ENCODE results near the gene PIK3CA. TPM values are rescaled to one million over a fixed set of nuclear protein-coding genes. Genes with fewer than 3 reads are reported as not detected.
"Not testable (repeated sequence)": the region's sequence is repeated elsewhere in the genome, so short reads cannot be mapped to it uniquely, and the experiment has no call there.

Gene PIK3CA
- total and polyA plus RNA-seq, 2 experiments from 2014 or later: 8.3 to 22.5 TPM

GRCh38 chr3:179258820-179259219, 110.7 kb downstream of the PIK3CA start:
- Histone ChIP-seq H3K36me3 (ENCODE audit: low read depth) (no peaks in the 10 kb centered on the region), H3K27ac (no peak overlapping the region), H3K9ac (no peak overlapping the region), H3K4me2 (ENCODE audit: unreplicated experiment) (no peak overlapping the region), H3K9me2 (ENCODE audit: insufficient read depth) (no peaks in the 10 kb centered on the region), H3K4me1 (ENCODE audit: insufficient read depth) (no peaks in the 10 kb centered on the region), H3F3A (ENCODE audit: insufficient read depth) (no peaks in the 10 kb centered on the region), H3K4me3 (no peak overlapping the region), H3K9me3 (ENCODE audit: low read depth) (no peaks in the 10 kb centered on the region), H3K79me2 (ENCODE audit: insufficient read depth) (0 out of 2 replicates have a peak, but pooled peaks cover 4% of the 10 kb centered on the region), H2AFZ (no peak overlapping the region), H4K20me1 (ENCODE audit: insufficient read depth) (no peaks in the 10 kb centered on the region), H3K27me3 (replicated peaks; ENCODE audit: insufficient read depth) (no peaks in the 10 kb centered on the region)
- WGBS, 2 experiments (ENCODE audit: low coverage in 1 of 2, low lambda C conversion rate in 2 of 2, missing lambda C conversion rate in 2 of 2): 78 to 79% methylated on average over 5 of the region's 5 CpGs
- TF ChIP-seq EZH2 (IDR thresholded peaks at IDR 0.05; ENCODE audit: insufficient read depth, poor library complexity, severe bottlenecking) (no peak), EZH2phosphoT487 (IDR thresholded peaks at IDR 0.05; ENCODE audit: insufficient read depth, low read depth) (no peak)
- no peak for DNase-seq
- in situ Hi-C loops (cut with MboI): no loop called here

GRCh38 chr3:179259959-179260756, 112.0 kb downstream of the PIK3CA start:
- H3K27me3 ChIP-seq (replicated peaks; ENCODE audit: insufficient read depth); H3K9me3 ChIP-seq (ENCODE audit: low read depth); H3K9me2 ChIP-seq (ENCODE audit: insufficient read depth); in situ Hi-C loops (cut with MboI); H3K79me2 ChIP-seq (ENCODE audit: insufficient read depth); H3K4me3 ChIP-seq; H3K36me3 ChIP-seq (ENCODE audit: low read depth); DNase-seq; H3K9ac ChIP-seq; H4K20me1 ChIP-seq (ENCODE audit: insufficient read depth); H3K27ac ChIP-seq; H3K4me1 ChIP-seq (ENCODE audit: insufficient read depth); H3F3A ChIP-seq (ENCODE audit: insufficient read depth); H3K4me2 ChIP-seq (ENCODE audit: unreplicated experiment): not testable (repeated sequence)
- peak overlapping the region; percentile 96; the same call in 1 of the 2 replicates for H2AFZ ChIP-seq
- 96 to 99% methylated on average over 9 of the region's 9 CpGs for WGBS, 2 experiments (ENCODE audit: low coverage in 1 of 2, low lambda C conversion rate in 2 of 2, missing lambda C conversion rate in 2 of 2)

GRCh38 chr3:179260949-179261765, 113.0 kb downstream of the PIK3CA start:
- peak; percentile 86 for DNase-seq
- 5 to 10% methylated on average over 33 to 70 of the region's 71 CpGs for WGBS, 2 experiments (ENCODE audit: low coverage in 1 of 2, low lambda C conversion rate in 2 of 2, missing lambda C conversion rate in 2 of 2)
- H3K36me3 ChIP-seq (ENCODE audit: low read depth): no peaks in the 10 kb centered on the region
- H3K4me3 ChIP-seq: peak overlapping the region; percentile 81
- TF ChIP-seq EZH2 (IDR thresholded peaks at IDR 0.05; ENCODE audit: insufficient read depth, poor library complexity, severe bottlenecking) (no peak), EZH2phosphoT487 (IDR thresholded peaks at IDR 0.05; ENCODE audit: insufficient read depth, low read depth) (no peak)
- H4K20me1 ChIP-seq (ENCODE audit: insufficient read depth): no peaks in the 10 kb centered on the region
- H3K27ac ChIP-seq: no peak overlapping the region
- H3K9ac ChIP-seq: peak overlapping the region; percentile 81
- H3K9me2 ChIP-seq (ENCODE audit: insufficient read depth): no peaks in the 10 kb centered on the region
- H3K79me2 ChIP-seq (ENCODE audit: insufficient read depth): no peaks in the 10 kb centered on the region
- H3K4me1 ChIP-seq (ENCODE audit: insufficient read depth): no peaks in the 10 kb centered on the region
- peak overlapping the region; percentile 78 for H3K4me2 ChIP-seq (ENCODE audit: unreplicated experiment)
- no peaks in the 10 kb centered on the region for H3F3A ChIP-seq (ENCODE audit: insufficient read depth)
- no peaks in the 10 kb centered on the region for H3K9me3 ChIP-seq (ENCODE audit: low read depth)
- in situ Hi-C loops (cut with MboI): no loop called here
- H3K27me3 ChIP-seq (replicated peaks; ENCODE audit: insufficient read depth): peaks cover 11% of the 10 kb centered on the region; the same call in 1 of the 2 replicates
- H2AFZ ChIP-seq: peak overlapping the region; percentile 96

GRCh38 chr3:179263134-179263533, 115.0 kb downstream of the PIK3CA start:
- no peak overlapping the region for H2AFZ ChIP-seq
- TF ChIP-seq EZH2phosphoT487 (IDR thresholded peaks at IDR 0.05; ENCODE audit: insufficient read depth, low read depth): no peak
- no peaks in the 10 kb centered on the region for H3K79me2 ChIP-seq (ENCODE audit: insufficient read depth)
- no peaks in the 10 kb centered on the region for H3K36me3 ChIP-seq (ENCODE audit: low read depth)
- no peak for DNase-seq
- H3K9me2 ChIP-seq (ENCODE audit: insufficient read depth): no peaks in the 10 kb centered on the region
- in situ Hi-C loops (cut with MboI): no loop called here
- H4K20me1 ChIP-seq (ENCODE audit: insufficient read depth): no peaks in the 10 kb centered on the region
- H3K9ac ChIP-seq: no peak overlapping the region
- no peak overlapping the region for H3K27ac ChIP-seq
- 97 to 99% methylated on average over 14 to 29 of the region's 29 CpGs for WGBS, 2 experiments (ENCODE audit: low coverage in 1 of 2, low lambda C conversion rate in 2 of 2, missing lambda C conversion rate in 2 of 2)
- no peaks in the 10 kb centered on the region for H3K4me1 ChIP-seq (ENCODE audit: insufficient read depth)
- H3K4me2 ChIP-seq (ENCODE audit: unreplicated experiment): no peak overlapping the region
- H3K9me3 ChIP-seq (ENCODE audit: low read depth): no peaks in the 10 kb centered on the region
- no peak overlapping the region for H3K4me3 ChIP-seq
- no peaks in the 10 kb centered on the region for H3F3A ChIP-seq (ENCODE audit: insufficient read depth)
- H3K27me3 ChIP-seq (replicated peaks; ENCODE audit: insufficient read depth): peaks cover 16% of the 10 kb centered on the region; the same call in 1 of the 2 replicates

Data from GM23248 (cell line).